ENCODE measurements around the gene SNU13. TPM values are rescaled to one million over a fixed set of nuclear protein-coding genes. Genes with fewer than 3 reads are reported as not detected.
"Not testable (repeated sequence)": the region's sequence is repeated elsewhere in the genome, so short reads cannot be mapped to it uniquely, and the experiment has no call there.

The SNU13 gene
- total and polyA plus RNA-seq, 11 donors = 168 to 292 (median 202) TPM

GRCh38 chr22:41668971-41669911, 19.4 kb downstream of the SNU13 start:
- no peak overlapping the region for H3K4me3 ChIP-seq
- WGBS, 4 donors = 83 to 85% (median 84%) methylated on average over 21 of the region's 21 CpGs
- intact Hi-C loops (cut with DNase I) = no loop called here
- no peak for DNase-seq
- H3K4me1 ChIP-seq = peaks cover 0 to 19% (median 6%) of the 10 kb centered on the region in 12 donors
- TF ChIP-seq POLR2A (IDR thresholded peaks at IDR 0.05) (no peak), CTCF (IDR thresholded peaks at IDR 0.05) (no peak)
- H3K27ac ChIP-seq = no peak overlapping the region
- peaks cover 0 to 31% (median 21%) of the 10 kb centered on the region in 9 donors for H3K36me3 ChIP-seq
- no peaks in the 10 kb centered on the region for H3K9me3 ChIP-seq
- ATAC-seq = no peak
- no peaks in the 10 kb centered on the region for H3K27me3 ChIP-seq

- Histone ChIP-seq H3K27ac (no peak overlapping the region), H3K4me3 (no peak overlapping the region), H3K27me3 (no peaks in the 10 kb centered on the region), H3K4me1 (peaks cover 0 to 30% (median 8%) of the 10 kb centered on the region in 12 donors), H3K9me3 (no peaks in the 10 kb centered on the region), H3K36me3 (peaks cover 0 to 56% (median 53%) of the 10 kb centered on the region in 9 donors)
- ATAC-seq (no peak), DNase-seq (no peak)
- intact Hi-C loops (cut with DNase I) = no loop called here
- TF ChIP-seq CTCF (IDR thresholded peaks at IDR 0.05) = no peak
- TF ChIP-seq POLR2A (IDR thresholded peaks at IDR 0.05) = no peak
- 82 to 90% (median 88%) methylated on average over 3 of the region's 3 CpGs for WGBS, 4 donors
These were observed 23.7 kb downstream of the SNU13 start for GRCh38 chr22:41664951-41665350.

GRCh38 chr22:41664490-41664889, 24.2 kb downstream of the SNU13 start:
- DNase-seq (no peak), ATAC-seq (no peak)
- H3K27ac ChIP-seq = no peak overlapping the region
- TF ChIP-seq POLR2A (IDR thresholded peaks at IDR 0.05) = no peak
- no peak for TF ChIP-seq CTCF (IDR thresholded peaks at IDR 0.05)
- no peaks in the 10 kb centered on the region for H3K27me3 ChIP-seq
- H3K9me3 ChIP-seq = no peaks in the 10 kb centered on the region
- no peak overlapping the region for H3K4me3 ChIP-seq
- intact Hi-C loops (cut with DNase I) = no loop called here
- H3K4me1 ChIP-seq = peaks cover 0 to 30% (median 8%) of the 10 kb centered on the region in 12 donors
- H3K36me3 ChIP-seq = peaks cover 0 to 61% (median 58%) of the 10 kb centered on the region in 9 donors

GRCh38 chr22:41663594-41663993, 25.1 kb downstream of the SNU13 start:
- H3K27me3 ChIP-seq; intact Hi-C loops (cut with DNase I); H3K9me3 ChIP-seq; H3K27ac ChIP-seq; H3K4me3 ChIP-seq; ATAC-seq; DNase-seq: not testable (repeated sequence)
- WGBS, 4 donors = 73 to 83% (median 82%) methylated on average over 4 to 9 of the region's 9 CpGs
- peaks cover 0 to 70% (median 67%) of the 10 kb centered on the region in 9 donors for H3K36me3 ChIP-seq
- peaks cover 0 to 30% (median 8%) of the 10 kb centered on the region in 12 donors for H3K4me1 ChIP-seq

Data from heart left ventricle (tissue), 16 donors.